H9 (cell line): ENCODE data around the gene TMEM116. TPM values are rescaled to one million over a fixed set of nuclear protein-coding genes. Genes with fewer than 3 reads are reported as not detected.

Experiments
- DNase-seq: peaks from one replicate; pipeline ENCODE4 v3.0.0-alpha.2; 2017
- H2AFZ ChIP-seq: one replicate; pipeline ENCODE4 v1.6.1; 2013; ENCODE audit warnings: mild to moderate bottlenecking, low read length, control low read depth, moderate library complexity
- H2AK5ac ChIP-seq: 2 replicates; pipeline ENCODE4 v1.6.1; 2013; ENCODE audit warnings: low read length, control low read depth, mixed read lengths; ENCODE audit not compliant: insufficient read length
- H2BK120ac ChIP-seq: one replicate; pipeline ENCODE4 v1.6.1; 2013; ENCODE audit warnings: low read depth, mild to moderate bottlenecking, low read length, control low read depth, inconsistent platforms; ENCODE audit not compliant: poor library complexity, severe bottlenecking
- H2BK12ac ChIP-seq: 2 replicates; pipeline ENCODE4 v1.6.1; 2013; ENCODE audit warnings: low read length, control low read depth, mixed read lengths, low read depth; ENCODE audit not compliant: insufficient read length
- H2BK15ac ChIP-seq: 2 replicates; pipeline ENCODE4 v1.6.1; 2013; ENCODE audit warnings: low read depth, low read length, control low read depth
- H2BK20ac ChIP-seq: one replicate; pipeline ENCODE4 v1.6.1; 2013; ENCODE audit warnings: low read depth, mild to moderate bottlenecking, low read length, control low read depth, inconsistent platforms; ENCODE audit not compliant: poor library complexity, severe bottlenecking
- H2BK5ac ChIP-seq: 2 replicates; pipeline ENCODE4 v1.6.1; 2013; ENCODE audit warnings: low read length, control low read depth, mixed read lengths; ENCODE audit not compliant: insufficient read length
- H3K14ac ChIP-seq: 2 replicates; pipeline ENCODE4 v1.6.1; 2013; ENCODE audit warnings: low read length, control low read depth; ENCODE audit not compliant: insufficient read depth
- H3K18ac ChIP-seq: 2 replicates; pipeline ENCODE4 v1.6.1; 2013; ENCODE audit warnings: low read depth, mild to moderate bottlenecking, mixed read lengths, low read length, control low read depth; ENCODE audit not compliant: insufficient read length
- H3K23ac ChIP-seq: 2 replicates; pipeline ENCODE4 v1.6.1; 2013; ENCODE audit warnings: low read length, control low read depth, mixed read lengths, low read depth; ENCODE audit not compliant: insufficient read length
- H3K23me2 ChIP-seq: 2 replicates; pipeline ENCODE4 v1.6.1; 2013; ENCODE audit warnings: low read depth, mild to moderate bottlenecking, mixed read lengths, low read length, control low read depth; ENCODE audit not compliant: insufficient read length, poor library complexity, severe bottlenecking
- H3K27ac ChIP-seq: 2 replicates; pipeline ENCODE4 v1.5.1; 2013; ENCODE audit warnings: low read length, control low read depth, mixed read lengths, low read depth; ENCODE audit not compliant: insufficient read length
- H3K27me3 ChIP-seq: 2 replicates; pipeline ENCODE4 v1.6.1; 2013; ENCODE audit warnings: low read length, control low read depth, inconsistent platforms; ENCODE audit not compliant: insufficient read depth
- H3K4ac ChIP-seq: 2 replicates; pipeline ENCODE4 v1.6.1; 2013; ENCODE audit warnings: low read depth, mild to moderate bottlenecking, control low read depth, inconsistent platforms, low read length, moderate library complexity
- H3K4me1 ChIP-seq: 2 replicates; pipeline ENCODE4 v1.6.1; 2013; ENCODE audit warnings: low read length, control low read depth, inconsistent platforms; ENCODE audit not compliant: insufficient read depth
- H3K4me2 ChIP-seq: 2 replicates; pipeline ENCODE4 v1.6.1; 2013; ENCODE audit warnings: low read length, control low read depth, mixed read lengths; ENCODE audit not compliant: insufficient read length, insufficient read depth
- H3K56ac ChIP-seq: 2 replicates; pipeline ENCODE4 v1.6.1; 2013; ENCODE audit warnings: low read depth, mild to moderate bottlenecking, mixed read lengths, low read length, control low read depth; ENCODE audit not compliant: insufficient read length
- H3K79me1 ChIP-seq: 2 replicates; pipeline ENCODE4 v1.6.1; 2013; ENCODE audit warnings: low read depth, mild to moderate bottlenecking, moderate library complexity, low read length, control low read depth, inconsistent platforms; ENCODE audit not compliant: insufficient read depth, poor library complexity, severe bottlenecking
- H3K79me2 ChIP-seq: 2 replicates; pipeline ENCODE4 v1.6.1; 2013; ENCODE audit warnings: low read length, control low read depth, inconsistent platforms; ENCODE audit not compliant: insufficient read depth
- H3K9ac ChIP-seq: 2 replicates; pipeline ENCODE4 v1.6.1; 2013; ENCODE audit warnings: low read length, control low read depth, mixed read lengths; ENCODE audit not compliant: insufficient read length; ENCODE audit errors: extremely low read depth
- H3K9me3 ChIP-seq: one replicate; pipeline ENCODE4 v1.6.1; 2013; ENCODE audit warnings: low read depth, low read length, inconsistent platforms; ENCODE audit not compliant: control insufficient read depth
- H3T11ph ChIP-seq: one replicate; pipeline ENCODE4 v1.6.1; 2013; ENCODE audit warnings: mild to moderate bottlenecking, low read length, control low read depth, inconsistent platforms
- H4K20me1 ChIP-seq: one replicate; pipeline ENCODE4 v1.6.1; 2013; ENCODE audit not compliant: control insufficient read depth, insufficient read length, insufficient read depth
- H4K5ac ChIP-seq: 2 replicates; pipeline ENCODE4 v1.6.1; 2013; ENCODE audit warnings: low read depth, mild to moderate bottlenecking, mixed read lengths, low read length, control low read depth; ENCODE audit not compliant: insufficient read length
- H4K8ac ChIP-seq: replicated peaks from 2 replicates; pipeline ENCODE4 v1.6.1; 2013; ENCODE audit warnings: low read length, control low read depth, mixed read lengths, low read depth; ENCODE audit not compliant: insufficient read length
- H4K91ac ChIP-seq: 2 replicates; pipeline ENCODE4 v1.6.1; 2013; ENCODE audit warnings: low read depth, mild to moderate bottlenecking, moderate library complexity, mixed read lengths, low read length, control low read depth; ENCODE audit not compliant: insufficient read length
- H3K27ac Mint-ChIP-seq, 3 experiments: 2 replicates in 2 of 3; 3 replicates in 1 of 3; pipeline ENCODE4 v1.8.0; 2020 to 2021; ENCODE audit warnings: mixed read lengths in 3 of 3, mild to moderate bottlenecking in 1 of 3, moderate library complexity in 1 of 3
- H3K27me3 Mint-ChIP-seq: 2 replicates; pipeline ENCODE4 v1.8.0; 2021; ENCODE audit warnings: low read depth, mild to moderate bottlenecking, moderate library complexity, mixed read lengths
- H3K36me3 Mint-ChIP-seq, 3 experiments: 2 replicates in 2 of 3; 3 replicates in 1 of 3; pipeline ENCODE4 v1.8.0; 2020 to 2021; ENCODE audit warnings: low read depth in 3 of 3, mixed read lengths in 3 of 3; ENCODE audit not compliant: insufficient read depth in 1 of 3
- H3K4me1 Mint-ChIP-seq, 2 experiments: 2 replicates each; pipeline ENCODE4 v1.8.0; 2020; ENCODE audit warnings: mixed read lengths in 2 of 2
- H3K4me3 Mint-ChIP-seq, 2 experiments: 2 replicates in 1 of 2; 3 replicates in 1 of 2; pipeline ENCODE4 v1.8.0; 2020 to 2021; ENCODE audit warnings: mild to moderate bottlenecking in 2 of 2, mixed read lengths in 2 of 2, moderate library complexity in 1 of 2
- H3K9me3 Mint-ChIP-seq, 2 experiments: 2 replicates in 1 of 2; 3 replicates in 1 of 2; pipeline ENCODE4 v1.8.0; 2020; ENCODE audit warnings: mild to moderate bottlenecking in 2 of 2, mixed read lengths in 2 of 2, moderate library complexity in 1 of 2
- WGBS: extraction: QIAGEN DNeasy Blood & Tissue Kit; methylation state at CpG from one replicate; pipeline ENCODE4 v1.1.7; 2013; ENCODE audit warnings: missing lambda C conversion rate, low lambda C conversion rate, mixed read lengths; ENCODE audit not compliant: insufficient read length; ENCODE audit errors: extremely low coverage; 5-methylcytosine and 5-hydroxymethylcytosine counted together
- total RNA-seq: library from RNA; stranded (reverse); gene quantifications from 2 replicates; pipeline ENCODE4 v1.2.1, GENCODE V29; 2021
- TF ChIP-seq, protein P1 (sequence below): fragments of 200-600 bp; sonication (generic); conservative IDR thresholded peaks from 3 replicates; pipeline ENCODE4 v1.8.0; 2021; ENCODE audit warnings: antibody characterized with exemption, mild to moderate bottlenecking

Gene TMEM116
- total RNA-seq, 1 experiment from 2014 or later, result 10.8 TPM

DNA sequence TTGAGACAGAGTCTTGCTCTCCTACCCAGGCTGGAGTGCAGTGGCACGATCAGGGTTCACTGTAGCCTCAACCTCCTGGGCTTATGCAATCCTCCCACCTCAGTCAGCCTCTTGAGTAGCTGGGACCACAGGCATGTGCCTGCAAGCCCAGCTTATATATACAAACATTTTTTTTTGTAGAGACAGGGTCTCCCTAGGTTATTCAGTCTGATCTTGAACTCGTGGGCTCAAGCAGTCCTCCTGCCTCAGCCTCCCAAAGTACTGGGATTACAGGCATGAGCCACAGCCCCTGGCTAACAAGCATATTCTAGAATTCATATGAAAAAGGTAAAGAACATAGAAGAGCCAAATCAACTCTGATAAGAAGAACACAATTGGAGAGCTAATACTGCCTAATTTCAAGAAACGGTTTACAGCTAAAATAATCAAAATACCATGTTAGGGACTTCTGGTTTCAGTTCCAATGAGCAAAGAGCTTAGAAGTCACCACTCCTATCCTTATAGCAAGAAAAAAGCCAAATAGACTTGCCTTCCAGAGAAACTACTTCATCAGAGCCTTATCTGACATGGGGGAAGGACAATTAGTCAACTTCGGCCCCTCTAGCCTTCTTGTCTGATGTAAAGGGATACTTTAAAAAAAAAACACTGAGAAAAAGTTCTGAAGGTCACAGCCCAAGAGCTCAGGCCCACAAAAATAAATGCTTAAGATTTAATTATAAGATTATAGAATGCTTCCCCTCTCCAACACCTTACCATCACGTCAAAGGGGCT lies 37.6 kb downstream of the TMEM116 start:
- Histone ChIP-seq H2AFZ (no peak overlapping the region), H4K5ac (no peak overlapping the region), H3K23me2 (no peaks in the 10 kb centered on the region), H3K56ac (no peak overlapping the region), H2BK15ac (no peak overlapping the region), H2BK5ac (no peak overlapping the region), H3T11ph (no peak overlapping the region), H4K8ac (no peak overlapping the region), H2BK120ac (no peak overlapping the region), H3K79me2 (no peaks in the 10 kb centered on the region), H3K23ac (no peak overlapping the region), H3K4me2 (no peak overlapping the region), H4K91ac (no peak overlapping the region), H3K9me3 (no peaks in the 10 kb centered on the region), H2AK5ac (no peak overlapping the region), H3K9ac (no peak overlapping the region), H3K27ac (no peak overlapping the region), H3K14ac (no peak overlapping the region), H3K4ac (no peak overlapping the region), H3K79me1 (no peaks in the 10 kb centered on the region), H2BK12ac (no peak overlapping the region), H2BK20ac (no peak overlapping the region), H3K4me1 (no peaks in the 10 kb centered on the region), H4K20me1 (no peaks in the 10 kb centered on the region), H3K27me3 (no peaks in the 10 kb centered on the region), H3K18ac (no peak overlapping the region)
- Mint-ChIP-seq H3K4me3 (no peak overlapping the region), H3K27ac (no peak overlapping the region; a peak in 1 of 7 replicates), H3K4me1 (no peaks in the 10 kb centered on the region), H3K27me3 (no peaks in the 10 kb centered on the region), H3K36me3 (peaks cover 4 to 7% (median 5%) of the 10 kb centered on the region in 3 experiments; a peak in 5 of 7 replicates), H3K9me3 (peaks cover 8 to 9% of the 10 kb centered on the region in 2 experiments)
- TF ChIP-seq, protein P1, sequence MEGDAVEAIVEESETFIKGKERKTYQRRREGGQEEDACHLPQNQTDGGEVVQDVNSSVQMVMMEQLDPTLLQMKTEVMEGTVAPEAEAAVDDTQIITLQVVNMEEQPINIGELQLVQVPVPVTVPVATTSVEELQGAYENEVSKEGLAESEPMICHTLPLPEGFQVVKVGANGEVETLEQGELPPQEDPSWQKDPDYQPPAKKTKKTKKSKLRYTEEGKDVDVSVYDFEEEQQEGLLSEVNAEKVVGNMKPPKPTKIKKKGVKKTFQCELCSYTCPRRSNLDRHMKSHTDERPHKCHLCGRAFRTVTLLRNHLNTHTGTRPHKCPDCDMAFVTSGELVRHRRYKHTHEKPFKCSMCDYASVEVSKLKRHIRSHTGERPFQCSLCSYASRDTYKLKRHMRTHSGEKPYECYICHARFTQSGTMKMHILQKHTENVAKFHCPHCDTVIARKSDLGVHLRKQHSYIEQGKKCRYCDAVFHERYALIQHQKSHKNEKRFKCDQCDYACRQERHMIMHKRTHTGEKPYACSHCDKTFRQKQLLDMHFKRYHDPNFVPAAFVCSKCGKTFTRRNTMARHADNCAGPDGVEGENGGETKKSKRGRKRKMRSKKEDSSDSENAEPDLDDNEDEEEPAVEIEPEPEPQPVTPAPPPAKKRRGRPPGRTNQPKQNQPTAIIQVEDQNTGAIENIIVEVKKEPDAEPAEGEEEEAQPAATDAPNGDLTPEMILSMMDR, result no peak
- WGBS, result no CpG with 5 or more reads among the region's 5 CpGs
- DNase-seq, result no peak
